ENCODE results near the gene KRT9. TPM values are rescaled to one million over a fixed set of nuclear protein-coding genes. Genes with fewer than 3 reads are reported as not detected.
"Not testable (repeated sequence)": the region's sequence is repeated elsewhere in the genome, so short reads cannot be mapped to it uniquely, and the experiment has no call there.

Gene KRT9
- total RNA-seq = under 1 TPM in 1 of 4 donors, not detected in 3; 0.21 TPM

- no peak for DNase-seq
- Histone ChIP-seq H3K36me3 (no peaks in the 10 kb centered on the region), H3K27ac (no peak within 1 kb of the TSS), H3K4me3 (no peak within 1 kb of the TSS), H3K9me3 (no peaks in the 10 kb centered on the region), H3K27me3 (no peaks in the 10 kb centered on the region), H3K4me1 (no peaks in the 10 kb centered on the region)
- intact Hi-C loops (cut with DNase I; ENCODE audit: low total_unique reads) = no loop called here
- TF ChIP-seq, protein P1, sequence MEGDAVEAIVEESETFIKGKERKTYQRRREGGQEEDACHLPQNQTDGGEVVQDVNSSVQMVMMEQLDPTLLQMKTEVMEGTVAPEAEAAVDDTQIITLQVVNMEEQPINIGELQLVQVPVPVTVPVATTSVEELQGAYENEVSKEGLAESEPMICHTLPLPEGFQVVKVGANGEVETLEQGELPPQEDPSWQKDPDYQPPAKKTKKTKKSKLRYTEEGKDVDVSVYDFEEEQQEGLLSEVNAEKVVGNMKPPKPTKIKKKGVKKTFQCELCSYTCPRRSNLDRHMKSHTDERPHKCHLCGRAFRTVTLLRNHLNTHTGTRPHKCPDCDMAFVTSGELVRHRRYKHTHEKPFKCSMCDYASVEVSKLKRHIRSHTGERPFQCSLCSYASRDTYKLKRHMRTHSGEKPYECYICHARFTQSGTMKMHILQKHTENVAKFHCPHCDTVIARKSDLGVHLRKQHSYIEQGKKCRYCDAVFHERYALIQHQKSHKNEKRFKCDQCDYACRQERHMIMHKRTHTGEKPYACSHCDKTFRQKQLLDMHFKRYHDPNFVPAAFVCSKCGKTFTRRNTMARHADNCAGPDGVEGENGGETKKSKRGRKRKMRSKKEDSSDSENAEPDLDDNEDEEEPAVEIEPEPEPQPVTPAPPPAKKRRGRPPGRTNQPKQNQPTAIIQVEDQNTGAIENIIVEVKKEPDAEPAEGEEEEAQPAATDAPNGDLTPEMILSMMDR (IDR thresholded peaks at IDR 0.05) = no peak
- no peak for TF ChIP-seq POLR2A (IDR thresholded peaks at IDR 0.05)
Observed at GRCh38 chr17:41571561-41572434, at the start of gene KRT9. Gene KRT9 (minus strand): TSS chr17:41572059. CDS start chr17:41571992, 67 bp downstream.

DNA sequence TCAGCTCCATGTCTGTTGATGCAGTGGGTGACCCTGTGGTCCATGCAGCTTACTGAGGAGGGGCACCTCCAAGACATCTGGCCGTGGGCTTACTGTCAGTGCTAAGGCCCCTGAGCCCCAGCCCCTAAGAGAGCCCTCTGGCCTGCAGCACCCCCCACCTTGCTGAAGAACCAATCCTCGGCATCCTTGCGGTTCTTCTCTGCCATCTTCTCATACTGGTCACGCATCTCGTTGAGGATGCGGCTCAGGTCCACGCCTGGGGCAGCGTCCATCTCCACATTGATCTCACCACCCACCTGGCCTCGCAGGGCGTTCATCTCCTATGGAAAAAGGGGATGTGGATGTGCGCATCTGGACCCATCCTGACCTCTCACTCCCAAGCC lies 49.6 kb upstream of the KRT9 start:
- H3K36me3 ChIP-seq; H3K27me3 ChIP-seq; H3K4me3 ChIP-seq; intact Hi-C loops (cut with DNase I; ENCODE audit: low total_unique reads); H3K27ac ChIP-seq; H3K9me3 ChIP-seq; DNase-seq; H3K4me1 ChIP-seq: not testable (repeated sequence)

DNA sequence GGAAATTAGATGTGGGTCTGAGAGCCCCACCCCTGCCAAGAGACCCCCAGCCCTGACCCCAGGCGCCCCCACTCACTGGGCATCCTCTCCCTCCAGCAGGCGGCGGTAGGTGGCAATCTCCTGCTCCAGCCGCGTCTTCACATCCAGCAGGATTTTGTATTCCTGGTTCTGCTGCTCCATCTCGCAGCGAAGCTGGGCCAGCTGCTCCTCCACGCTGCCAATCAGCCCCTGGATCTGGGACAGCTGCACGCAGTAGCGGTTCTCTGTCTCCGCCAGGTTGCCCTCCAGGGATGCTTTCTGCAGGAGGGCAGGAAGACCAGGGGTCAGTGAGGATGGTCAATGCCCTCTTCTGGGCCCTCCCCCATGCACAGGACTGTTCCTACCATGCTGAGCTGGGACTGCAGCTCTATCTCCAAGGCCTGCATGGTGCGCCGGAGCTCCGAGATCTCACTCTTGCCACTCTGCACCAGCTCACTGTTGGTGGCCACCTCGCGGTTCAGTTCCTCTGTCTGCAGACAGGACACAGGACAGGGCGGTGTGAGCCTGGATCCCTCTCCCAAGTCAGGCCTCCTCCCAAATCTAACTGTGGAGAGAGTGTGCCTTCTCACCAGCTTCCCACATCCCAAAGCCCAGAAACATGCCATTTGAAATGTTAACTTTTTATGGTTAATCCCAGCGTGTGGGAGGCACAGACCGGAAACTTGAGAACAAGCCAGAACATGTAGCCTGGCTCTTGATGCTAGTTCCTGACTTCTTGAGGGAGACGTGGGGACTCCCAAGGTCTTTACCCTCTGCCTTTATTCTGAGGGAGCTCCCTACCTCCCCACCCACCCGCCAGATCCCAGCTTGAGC lies 49.0 kb upstream of the KRT9 start:
- no peak for TF ChIP-seq POLR2A (IDR thresholded peaks at IDR 0.05)
- TF ChIP-seq, protein P1 (IDR thresholded peaks at IDR 0.05) = no peak

GRCh38 chr17:41619927-41620582 lies 48.2 kb upstream of the KRT9 start:
- H3K27ac ChIP-seq; H3K4me1 ChIP-seq; DNase-seq; H3K27me3 ChIP-seq; H3K4me3 ChIP-seq; H3K36me3 ChIP-seq; intact Hi-C loops (cut with DNase I; ENCODE audit: low total_unique reads); H3K9me3 ChIP-seq: not testable (repeated sequence)

More for the DNA sequence above, 49.0 kb upstream of the KRT9 start:
- no peaks in the 10 kb centered on the region for H3K9me3 ChIP-seq
- no peak overlapping the region for H3K4me3 ChIP-seq
- H3K36me3 ChIP-seq = no peaks in the 10 kb centered on the region
- no peaks in the 10 kb centered on the region for H3K4me1 ChIP-seq
- intact Hi-C loops (cut with DNase I; ENCODE audit: low total_unique reads) = no loop called here
- no peaks in the 10 kb centered on the region for H3K27me3 ChIP-seq
- no peak for DNase-seq
- H3K27ac ChIP-seq = no peak overlapping the region

GRCh38 chr17:41619036-41619926 lies 47.4 kb upstream of the KRT9 start:
- TF ChIP-seq, protein P1 (IDR thresholded peaks at IDR 0.05) = no peak
- TF ChIP-seq POLR2A (IDR thresholded peaks at IDR 0.05) = no peak
- no peaks in the 10 kb centered on the region for H3K36me3 ChIP-seq
- H3K9me3 ChIP-seq = no peaks in the 10 kb centered on the region
- H3K27ac ChIP-seq = no peak overlapping the region
- H3K4me3 ChIP-seq = no peak overlapping the region
- no peaks in the 10 kb centered on the region for H3K27me3 ChIP-seq
- no peaks in the 10 kb centered on the region for H3K4me1 ChIP-seq
- intact Hi-C loops (cut with DNase I; ENCODE audit: low total_unique reads) = no loop called here
- no peak for DNase-seq

All from uterus (tissue), 4 donors.